Measurements from ENCODE around the gene KCNH1.

DNA sequence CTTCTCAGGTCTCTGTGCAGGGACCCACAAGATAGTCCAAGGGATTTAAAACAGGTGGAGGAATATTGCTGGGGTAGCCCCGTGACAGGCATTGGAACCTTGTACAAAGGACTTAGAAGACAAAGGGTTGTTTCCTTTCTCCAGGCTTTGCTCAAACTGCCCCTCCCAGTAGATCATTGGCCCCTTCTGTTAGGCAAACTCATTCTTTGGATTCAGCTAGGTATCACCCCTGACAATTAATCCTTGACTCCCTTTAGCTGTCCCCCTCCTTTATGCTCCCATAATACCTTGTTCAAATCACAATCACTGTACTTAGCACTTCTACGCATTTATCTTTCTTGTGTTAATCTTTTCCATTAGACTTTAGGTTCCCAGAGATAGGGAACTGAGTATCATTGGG, 360.5 kb downstream of the KCNH1 start:
- TF ChIP-seq, protein P1, sequence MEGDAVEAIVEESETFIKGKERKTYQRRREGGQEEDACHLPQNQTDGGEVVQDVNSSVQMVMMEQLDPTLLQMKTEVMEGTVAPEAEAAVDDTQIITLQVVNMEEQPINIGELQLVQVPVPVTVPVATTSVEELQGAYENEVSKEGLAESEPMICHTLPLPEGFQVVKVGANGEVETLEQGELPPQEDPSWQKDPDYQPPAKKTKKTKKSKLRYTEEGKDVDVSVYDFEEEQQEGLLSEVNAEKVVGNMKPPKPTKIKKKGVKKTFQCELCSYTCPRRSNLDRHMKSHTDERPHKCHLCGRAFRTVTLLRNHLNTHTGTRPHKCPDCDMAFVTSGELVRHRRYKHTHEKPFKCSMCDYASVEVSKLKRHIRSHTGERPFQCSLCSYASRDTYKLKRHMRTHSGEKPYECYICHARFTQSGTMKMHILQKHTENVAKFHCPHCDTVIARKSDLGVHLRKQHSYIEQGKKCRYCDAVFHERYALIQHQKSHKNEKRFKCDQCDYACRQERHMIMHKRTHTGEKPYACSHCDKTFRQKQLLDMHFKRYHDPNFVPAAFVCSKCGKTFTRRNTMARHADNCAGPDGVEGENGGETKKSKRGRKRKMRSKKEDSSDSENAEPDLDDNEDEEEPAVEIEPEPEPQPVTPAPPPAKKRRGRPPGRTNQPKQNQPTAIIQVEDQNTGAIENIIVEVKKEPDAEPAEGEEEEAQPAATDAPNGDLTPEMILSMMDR (tag by site-specific recombination; IDR thresholded peaks at IDR 0.05), result no peak
- TF ChIP-seq ZNF777 (tag by site-specific recombination; IDR thresholded peaks at IDR 0.05; ENCODE audit: borderline replicate concordance) (no peak), ZNF560 (tag by site-specific recombination; IDR thresholded peaks at IDR 0.05; ENCODE audit: borderline replicate concordance) (no peak), ZNF174 (tag by site-specific recombination; IDR thresholded peaks at IDR 0.05) (no peak), ZNF302 (tag by site-specific recombination; IDR thresholded peaks at IDR 0.05; ENCODE audit: low read depth) (no peak), ZNF473 (tag by site-specific recombination; IDR thresholded peaks at IDR 0.05) (no peak), MYNN (tag by site-specific recombination; IDR thresholded peaks at IDR 0.05; ENCODE audit: borderline replicate concordance) (no peak), ZNF121 (tag by site-specific recombination; IDR thresholded peaks at IDR 0.05) (no peak), ZNF202 (tag by site-specific recombination; IDR thresholded peaks at IDR 0.05; ENCODE audit: borderline replicate concordance) (no peak), ZNF366 (tag by site-specific recombination; conservative IDR thresholded peaks at IDR 0.05) (no peak), ZNF629 (tag by site-specific recombination; IDR thresholded peaks at IDR 0.05) (no peak)
- TF ChIP-seq, protein P2, sequence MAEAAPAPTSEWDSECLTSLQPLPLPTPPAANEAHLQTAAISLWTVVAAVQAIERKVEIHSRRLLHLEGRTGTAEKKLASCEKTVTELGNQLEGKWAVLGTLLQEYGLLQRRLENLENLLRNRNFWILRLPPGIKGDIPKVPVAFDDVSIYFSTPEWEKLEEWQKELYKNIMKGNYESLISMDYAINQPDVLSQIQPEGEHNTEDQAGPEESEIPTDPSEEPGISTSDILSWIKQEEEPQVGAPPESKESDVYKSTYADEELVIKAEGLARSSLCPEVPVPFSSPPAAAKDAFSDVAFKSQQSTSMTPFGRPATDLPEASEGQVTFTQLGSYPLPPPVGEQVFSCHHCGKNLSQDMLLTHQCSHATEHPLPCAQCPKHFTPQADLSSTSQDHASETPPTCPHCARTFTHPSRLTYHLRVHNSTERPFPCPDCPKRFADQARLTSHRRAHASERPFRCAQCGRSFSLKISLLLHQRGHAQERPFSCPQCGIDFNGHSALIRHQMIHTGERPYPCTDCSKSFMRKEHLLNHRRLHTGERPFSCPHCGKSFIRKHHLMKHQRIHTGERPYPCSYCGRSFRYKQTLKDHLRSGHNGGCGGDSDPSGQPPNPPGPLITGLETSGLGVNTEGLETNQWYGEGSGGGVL (tag by site-specific recombination; IDR thresholded peaks at IDR 0.05), result no peak
- TF ChIP-seq, protein P3, sequence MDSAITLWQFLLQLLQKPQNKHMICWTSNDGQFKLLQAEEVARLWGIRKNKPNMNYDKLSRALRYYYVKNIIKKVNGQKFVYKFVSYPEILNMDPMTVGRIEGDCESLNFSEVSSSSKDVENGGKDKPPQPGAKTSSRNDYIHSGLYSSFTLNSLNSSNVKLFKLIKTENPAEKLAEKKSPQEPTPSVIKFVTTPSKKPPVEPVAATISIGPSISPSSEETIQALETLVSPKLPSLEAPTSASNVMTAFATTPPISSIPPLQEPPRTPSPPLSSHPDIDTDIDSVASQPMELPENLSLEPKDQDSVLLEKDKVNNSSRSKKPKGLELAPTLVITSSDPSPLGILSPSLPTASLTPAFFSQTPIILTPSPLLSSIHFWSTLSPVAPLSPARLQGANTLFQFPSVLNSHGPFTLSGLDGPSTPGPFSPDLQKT (IDR thresholded peaks at IDR 0.05; ENCODE audit: borderline replicate concordance, low read depth, low read length), result no peak
- TF ChIP-seq, protein P4, sequence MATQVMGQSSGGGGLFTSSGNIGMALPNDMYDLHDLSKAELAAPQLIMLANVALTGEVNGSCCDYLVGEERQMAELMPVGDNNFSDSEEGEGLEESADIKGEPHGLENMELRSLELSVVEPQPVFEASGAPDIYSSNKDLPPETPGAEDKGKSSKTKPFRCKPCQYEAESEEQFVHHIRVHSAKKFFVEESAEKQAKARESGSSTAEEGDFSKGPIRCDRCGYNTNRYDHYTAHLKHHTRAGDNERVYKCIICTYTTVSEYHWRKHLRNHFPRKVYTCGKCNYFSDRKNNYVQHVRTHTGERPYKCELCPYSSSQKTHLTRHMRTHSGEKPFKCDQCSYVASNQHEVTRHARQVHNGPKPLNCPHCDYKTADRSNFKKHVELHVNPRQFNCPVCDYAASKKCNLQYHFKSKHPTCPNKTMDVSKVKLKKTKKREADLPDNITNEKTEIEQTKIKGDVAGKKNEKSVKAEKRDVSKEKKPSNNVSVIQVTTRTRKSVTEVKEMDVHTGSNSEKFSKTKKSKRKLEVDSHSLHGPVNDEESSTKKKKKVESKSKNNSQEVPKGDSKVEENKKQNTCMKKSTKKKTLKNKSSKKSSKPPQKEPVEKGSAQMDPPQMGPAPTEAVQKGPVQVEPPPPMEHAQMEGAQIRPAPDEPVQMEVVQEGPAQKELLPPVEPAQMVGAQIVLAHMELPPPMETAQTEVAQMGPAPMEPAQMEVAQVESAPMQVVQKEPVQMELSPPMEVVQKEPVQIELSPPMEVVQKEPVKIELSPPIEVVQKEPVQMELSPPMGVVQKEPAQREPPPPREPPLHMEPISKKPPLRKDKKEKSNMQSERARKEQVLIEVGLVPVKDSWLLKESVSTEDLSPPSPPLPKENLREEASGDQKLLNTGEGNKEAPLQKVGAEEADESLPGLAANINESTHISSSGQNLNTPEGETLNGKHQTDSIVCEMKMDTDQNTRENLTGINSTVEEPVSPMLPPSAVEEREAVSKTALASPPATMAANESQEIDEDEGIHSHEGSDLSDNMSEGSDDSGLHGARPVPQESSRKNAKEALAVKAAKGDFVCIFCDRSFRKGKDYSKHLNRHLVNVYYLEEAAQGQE (tag by site-specific recombination; IDR thresholded peaks at IDR 0.05), result no peak

Measured in HEK293 (cell line).